NCI-H1930 (cell line): ENCODE measurements around the gene CDC45.

Experiments
- DNase-seq, 2 experiments: peaks; one replicate each; lab custom pipeline; 2025; lab: John Stamatoyannopoulos, UW

Gene CDC45

DNA sequence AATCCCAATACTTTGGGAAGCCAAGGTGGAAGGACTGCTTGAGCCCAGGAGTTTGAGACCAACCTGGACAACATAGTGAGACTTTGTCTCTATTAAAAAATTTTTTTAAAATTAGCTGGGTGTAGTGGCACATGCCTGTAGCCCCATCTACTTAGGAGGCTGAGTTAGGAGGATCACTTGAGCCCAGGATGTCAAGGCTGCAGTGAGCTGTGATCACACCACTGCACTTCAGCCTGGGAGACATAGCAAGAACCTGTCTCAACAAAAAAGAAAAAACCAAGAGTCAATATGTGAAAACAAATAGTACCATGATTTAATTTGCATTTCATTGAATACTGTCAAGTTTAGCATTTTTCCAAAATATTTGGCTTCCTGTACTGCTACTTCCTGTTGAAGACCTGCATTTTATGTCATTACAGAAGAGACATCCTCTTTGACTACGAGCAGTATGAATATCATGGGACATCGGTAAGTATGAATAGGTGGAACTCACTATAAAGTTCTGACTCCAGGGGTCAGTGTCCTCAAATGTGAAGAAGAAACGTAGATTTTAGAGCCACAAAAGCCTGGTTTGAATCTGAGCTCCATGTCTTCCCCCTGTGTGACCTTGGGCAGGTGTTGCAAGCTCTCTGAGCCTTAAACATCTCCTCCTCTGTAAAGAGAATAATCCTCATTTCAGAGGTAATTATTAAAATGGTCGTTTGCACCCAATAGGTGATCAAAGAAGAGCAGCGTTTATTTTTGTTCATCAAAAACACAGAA is 16.0 kb downstream of the CDC45 start:
- DNase-seq = no peak

DNA sequence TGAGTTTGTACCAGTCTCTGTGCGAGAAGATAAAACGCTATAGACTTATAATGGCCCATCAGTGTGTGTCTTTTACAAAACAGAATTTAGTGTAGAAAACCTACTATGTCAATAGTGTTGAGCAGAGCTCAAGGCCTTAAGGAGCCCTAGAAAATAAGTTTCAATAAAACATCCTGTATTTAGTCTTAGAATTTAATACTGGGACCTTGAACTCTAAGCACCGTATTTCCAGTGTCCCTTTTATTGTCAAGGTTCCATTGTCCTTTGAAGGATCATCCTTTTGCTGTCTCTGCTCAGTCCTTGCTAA is 16.6 kb downstream of the CDC45 start:
- DNase-seq = no peak

DNA sequence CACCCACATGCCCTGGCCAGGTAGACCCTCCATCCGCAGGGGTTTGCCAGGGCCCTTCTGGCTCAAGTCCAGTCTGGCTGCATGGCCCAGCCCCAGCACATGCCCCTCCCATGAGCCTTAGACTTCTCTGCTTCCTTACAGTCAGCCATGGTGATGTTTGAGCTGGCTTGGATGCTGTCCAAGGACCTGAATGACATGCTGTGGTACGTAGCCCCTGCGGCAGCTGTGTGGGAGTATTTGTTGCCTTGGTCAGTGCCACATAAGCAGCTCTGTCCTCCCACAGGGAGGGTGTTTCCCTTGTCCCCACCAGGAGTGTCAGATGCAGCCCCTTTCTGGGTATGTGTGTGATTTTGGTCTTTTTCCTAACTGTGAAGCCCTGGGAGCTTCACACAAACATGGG is 17.5 kb downstream of the CDC45 start:
- no peak for DNase-seq

DNA sequence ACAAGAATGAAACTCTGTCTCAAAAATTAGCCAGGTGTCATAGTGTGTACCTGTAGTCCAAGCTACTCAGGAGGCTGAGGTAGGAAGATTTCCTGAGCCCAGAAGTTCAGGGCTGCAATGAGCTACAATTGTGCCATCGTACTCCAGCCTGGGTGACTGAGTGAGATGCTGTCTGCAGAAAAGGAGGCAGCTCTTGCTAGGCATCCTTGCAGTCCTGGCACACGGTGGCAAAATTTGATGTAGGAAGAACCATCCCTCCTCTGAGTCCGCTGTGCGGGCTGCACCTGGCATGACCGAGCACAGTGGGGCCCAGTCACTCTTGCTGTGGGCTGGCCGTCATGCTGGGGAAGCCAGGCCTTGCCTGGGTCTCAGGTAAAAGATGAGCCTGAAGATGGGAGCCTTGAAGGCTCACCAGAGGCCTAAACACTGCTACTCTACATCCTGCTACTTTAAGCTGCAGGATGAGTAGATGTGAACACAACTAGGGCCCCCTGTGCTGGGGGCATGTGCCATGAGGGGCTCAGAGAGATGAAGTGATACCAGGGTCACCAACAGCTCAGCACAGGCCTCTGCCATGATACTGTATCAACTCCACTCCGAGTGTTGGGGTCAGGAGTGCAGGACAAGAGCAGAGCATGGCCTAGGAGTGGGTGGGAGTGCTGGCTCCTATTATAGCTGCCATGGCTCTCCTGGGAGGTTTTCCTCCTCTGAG is 18.6 kb downstream of the CDC45 start:
- no peak for DNase-seq

DNA sequence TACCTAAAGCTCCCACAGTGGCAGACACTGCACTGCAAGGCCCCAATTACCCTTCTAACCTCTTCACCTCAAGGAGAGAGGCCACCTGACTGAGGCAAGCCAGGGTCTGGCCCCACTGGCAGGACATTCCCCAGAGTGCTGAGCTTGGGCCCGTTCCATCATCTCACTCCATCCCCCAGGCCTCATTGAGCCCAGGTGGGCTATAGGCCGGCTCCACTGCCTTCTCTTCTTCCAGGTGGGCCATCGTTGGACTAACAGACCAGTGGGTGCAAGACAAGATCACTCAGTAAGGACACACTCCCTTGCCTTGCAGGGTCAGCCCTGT is 19.1 kb downstream of the CDC45 start:
- DNase-seq = no peak

DNA sequence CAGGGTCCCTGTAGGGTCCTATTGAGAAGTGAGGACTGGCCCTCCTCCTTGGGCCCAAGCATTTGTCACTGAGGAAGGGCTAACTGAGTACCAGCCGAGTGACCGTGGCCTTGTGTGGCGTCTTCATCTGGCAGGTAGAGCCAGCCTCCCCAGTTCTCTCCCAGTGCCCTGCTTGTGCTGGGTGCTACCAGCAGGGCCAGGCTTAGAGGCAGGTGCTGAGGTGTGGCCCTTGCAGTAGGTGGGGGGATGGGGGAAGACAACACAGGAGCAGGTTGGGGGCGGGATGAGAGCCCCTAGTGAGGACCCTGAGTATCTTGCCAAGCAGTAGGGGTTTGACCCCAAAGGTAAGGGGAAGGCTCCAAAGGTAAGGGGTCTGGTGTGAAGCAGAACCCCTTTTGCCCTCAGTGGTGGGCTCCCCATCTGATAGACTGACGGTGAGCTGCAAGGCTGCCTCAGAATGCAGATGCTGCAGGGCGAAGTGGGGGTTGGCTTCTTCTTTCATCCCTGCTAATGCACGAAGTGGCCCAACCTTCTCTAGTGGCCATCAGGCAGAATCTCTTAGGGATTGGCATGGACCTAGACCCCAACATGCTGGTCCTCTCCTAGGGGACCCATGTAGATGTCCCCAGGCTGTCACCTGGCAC is 19.6 kb downstream of the CDC45 start:
- no peak for DNase-seq

DNA sequence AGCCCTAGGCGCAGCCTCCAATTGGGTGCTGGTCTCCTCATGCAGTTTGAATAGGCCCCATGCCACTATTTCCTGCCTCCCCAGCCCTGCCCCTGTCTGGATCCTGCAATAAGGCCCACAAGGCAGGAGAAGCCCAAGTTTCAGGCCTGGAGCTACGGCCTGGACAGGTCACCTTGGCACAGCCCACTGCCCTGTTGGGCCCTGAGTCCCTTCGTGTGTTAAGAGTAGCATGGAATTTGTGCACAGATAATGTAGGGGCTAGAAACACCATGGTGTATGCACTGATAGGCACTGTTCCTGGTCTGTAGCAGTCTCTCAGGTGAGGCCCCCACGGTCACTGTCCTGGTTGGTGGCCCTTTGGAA is 20.1 kb downstream of the CDC45 start:
- DNase-seq = no peak

DNA sequence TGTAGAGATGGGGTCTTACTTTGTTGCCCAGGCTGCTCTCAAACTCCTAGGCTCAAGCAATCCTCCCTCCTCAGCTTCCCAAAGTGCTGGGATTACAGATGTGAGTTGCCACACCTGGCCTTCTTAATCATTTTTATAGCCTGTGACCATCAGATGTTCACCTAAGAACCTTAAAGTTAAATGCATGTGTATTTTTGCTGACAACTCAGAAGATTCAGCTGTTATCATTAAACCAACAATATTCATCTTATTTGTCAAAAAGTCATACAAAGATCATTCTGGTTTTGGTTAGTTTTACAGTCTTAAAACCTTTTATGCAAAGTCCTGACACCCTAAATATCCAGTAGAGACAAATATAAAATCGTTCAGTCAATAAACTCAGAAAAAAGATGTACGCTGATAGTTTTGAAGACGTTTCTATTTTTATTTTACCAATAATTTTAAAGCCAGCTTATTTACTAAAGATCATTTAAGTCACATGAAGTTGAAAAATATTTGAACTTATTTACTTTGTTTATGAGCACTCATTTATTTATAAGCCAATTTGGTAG is 22.3 kb downstream of the CDC45 start:
- no peak for DNase-seq

DNA sequence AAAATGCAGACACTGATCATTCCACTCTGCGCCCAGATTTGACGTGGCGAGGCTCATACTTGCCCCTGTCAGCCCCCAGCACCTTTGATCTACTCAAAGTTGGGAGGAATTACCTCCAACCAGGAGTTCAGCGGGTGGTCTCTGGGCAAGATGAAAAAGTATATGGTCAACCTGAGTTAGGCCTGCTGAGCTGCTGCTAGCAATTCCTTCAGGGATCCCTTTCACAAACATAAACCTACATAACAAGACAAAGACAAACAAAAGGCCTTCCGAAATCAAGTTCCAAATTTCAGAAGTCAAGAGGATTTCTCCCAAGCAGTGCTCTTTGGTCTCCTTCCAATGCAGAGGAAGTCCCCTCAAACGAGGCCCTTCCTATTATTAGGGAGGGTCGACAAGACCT is 23.6 kb downstream of the CDC45 start:
- no peak for DNase-seq

DNA sequence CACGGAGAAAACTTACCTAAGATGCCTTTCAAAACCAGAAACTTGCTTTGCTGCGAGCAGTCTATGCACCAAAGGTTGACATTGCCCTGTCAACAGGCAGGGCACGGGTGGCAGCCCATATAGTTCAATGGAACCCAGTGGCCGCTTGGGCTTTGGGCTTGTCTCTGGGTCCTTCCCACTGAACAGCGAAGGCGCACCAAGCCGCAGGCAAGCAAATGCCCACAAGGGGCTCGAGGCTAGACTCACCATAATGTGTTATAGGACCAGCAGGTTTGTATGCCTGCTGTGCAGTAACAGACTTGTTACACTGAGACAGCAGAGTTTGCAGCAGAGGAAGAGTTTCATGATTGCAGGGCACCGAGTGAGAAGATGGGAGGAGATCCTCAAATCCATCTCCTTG is 24.1 kb downstream of the CDC45 start:
- DNase-seq = no peak

DNA sequence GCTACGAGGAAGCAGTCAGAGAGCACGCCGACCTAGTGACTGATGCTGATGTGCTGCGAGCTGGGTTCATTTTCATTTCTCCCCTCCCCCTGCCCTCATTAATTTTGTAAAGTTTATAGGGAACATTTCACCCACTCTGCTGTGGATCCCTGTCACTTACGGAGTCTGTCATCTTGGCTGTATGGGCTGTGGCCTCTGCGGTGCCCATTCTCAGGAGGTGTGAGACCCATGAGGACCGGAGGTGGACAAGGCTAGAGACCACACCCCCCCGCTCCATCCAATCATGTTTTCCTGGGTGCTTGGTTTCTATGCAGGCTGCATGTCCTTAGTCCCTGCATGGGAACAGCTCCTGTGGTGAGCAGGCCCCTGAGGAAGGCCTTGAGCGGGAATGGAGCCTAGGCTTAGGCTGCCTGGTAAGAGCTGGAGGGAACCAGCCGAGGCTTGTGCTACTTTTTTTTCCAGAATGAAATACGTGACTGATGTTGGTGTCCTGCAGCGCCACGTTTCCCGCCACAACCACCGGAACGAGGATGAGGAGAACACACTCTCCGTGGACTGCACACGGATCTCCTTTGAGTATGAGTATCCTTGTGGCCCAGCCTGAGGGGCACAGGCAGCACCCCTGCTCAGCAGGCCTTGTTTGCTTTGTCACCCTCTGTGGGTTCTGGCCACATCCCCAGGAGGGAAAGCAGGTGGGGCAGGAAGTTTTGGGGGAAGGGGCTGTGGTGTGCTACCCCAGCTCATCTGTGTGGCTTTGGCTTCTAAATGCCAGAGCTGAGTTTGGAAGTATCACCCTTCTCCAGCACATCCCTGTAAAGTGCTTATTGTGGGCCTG is 25.4 kb downstream of the CDC45 start:
- no peak for DNase-seq

DNA sequence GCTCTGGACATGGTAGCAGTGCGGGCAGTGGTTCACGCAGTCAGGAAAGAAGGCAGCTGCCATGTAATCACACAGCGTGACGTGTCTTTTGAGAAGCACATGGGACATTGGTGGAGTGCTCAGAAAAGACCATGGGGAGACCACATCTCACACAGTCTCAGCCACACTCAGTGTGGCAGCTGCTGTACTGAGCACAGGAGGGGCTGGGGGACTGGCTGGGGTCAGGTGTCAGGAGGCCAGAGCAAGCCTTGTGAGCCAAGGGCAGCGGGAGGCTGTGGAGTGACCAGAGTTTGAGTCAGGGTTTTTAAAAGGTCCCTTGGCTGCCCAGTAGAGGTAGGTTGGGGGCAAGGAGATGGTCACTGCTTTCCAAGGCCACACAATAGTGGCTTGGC is 26.0 kb downstream of the CDC45 start:
- no peak for DNase-seq

DNA sequence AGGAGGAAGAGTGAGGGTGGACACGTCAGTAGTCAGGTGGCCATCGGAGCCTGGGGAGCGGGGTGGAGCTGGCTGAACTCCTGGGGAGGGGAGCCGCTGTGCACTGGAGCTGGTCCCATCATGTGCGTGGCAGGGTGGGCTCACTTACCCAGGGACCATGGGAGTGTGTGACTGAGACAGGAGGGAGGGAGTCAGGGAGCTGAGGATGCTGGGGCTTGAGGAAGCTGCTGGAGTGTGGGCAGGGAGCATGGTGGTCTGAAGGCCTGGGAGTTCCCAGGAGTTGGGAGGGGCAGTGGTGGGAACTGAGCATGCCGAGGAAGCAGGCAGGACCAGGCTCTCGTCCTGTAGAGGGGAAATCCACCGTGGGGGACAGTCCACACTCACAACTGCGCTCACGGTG is 26.5 kb downstream of the CDC45 start:
- no peak for DNase-seq

DNA sequence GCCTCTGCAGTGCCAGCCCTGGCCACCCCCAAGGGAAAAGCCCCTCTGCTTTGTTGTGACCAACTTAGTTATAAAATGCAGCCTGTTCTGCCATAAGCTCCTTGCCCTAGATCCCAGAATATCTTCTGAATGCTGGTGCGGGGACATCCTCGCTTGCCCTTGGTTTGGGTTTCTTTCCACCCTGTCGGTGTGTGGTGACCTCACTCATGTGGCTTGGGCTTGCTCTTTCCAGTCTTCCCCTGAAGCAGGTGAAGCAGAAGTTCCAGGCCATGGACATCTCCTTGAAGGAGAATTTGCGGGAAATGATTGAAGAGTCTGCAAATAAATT is 27.8 kb downstream of the CDC45 start:
- DNase-seq = no peak

DNA sequence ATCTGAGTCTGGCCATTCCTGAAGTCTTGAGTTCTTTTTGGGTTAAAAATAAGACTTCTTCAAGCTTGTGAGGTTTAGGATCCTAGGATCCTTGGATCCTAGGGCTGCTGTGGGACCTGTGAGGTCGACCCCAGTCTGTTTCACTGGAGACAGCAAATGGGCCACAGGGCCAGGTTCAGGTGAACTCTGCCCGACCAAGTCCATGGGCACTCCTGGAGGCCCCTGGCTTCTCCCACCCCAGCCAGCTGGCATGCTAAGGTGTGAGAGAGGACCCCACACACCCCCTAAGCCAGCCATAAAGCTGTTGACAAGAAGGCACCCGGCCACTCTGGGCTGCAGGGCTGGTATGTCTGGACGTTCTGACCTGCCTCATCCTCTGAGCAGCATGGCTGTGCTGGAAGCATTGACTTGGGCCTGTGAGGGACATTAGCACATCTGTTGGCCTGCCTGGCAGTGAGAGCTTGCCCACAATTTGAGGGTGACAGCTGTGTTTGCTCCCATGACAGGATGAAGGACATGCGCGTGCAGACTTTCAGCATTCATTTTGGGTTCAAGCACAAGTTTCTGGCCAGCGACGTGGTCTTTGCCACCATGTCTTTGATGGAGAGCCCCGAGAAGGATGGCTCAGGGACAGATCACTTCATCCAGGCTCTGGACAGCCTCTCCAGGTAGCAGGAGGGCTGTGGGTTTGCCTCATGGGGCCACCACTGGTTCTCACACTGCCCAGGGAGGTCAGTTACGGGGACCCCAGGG is 28.5 kb downstream of the CDC45 start:
- no peak for DNase-seq

DNA sequence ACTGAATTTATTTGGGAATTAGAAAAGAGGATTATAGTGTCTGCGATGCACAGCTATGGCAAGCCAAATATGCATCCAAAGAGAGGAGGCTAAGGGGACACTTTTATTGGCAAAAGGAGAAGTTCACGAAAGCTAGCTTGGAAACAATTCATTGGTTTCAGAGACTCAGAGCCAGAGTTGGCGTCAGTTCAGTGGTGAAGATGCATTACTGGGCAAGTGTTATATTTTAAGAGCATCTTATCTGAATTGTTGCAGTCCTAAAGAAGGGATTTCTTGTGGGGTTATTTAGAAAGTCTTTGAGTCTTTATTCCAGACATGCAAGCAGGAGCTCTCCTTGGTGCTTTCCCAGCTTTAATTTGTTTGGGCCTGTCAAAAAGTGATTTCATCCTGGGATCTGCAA is 29.5 kb downstream of the CDC45 start:
- DNase-seq = no peak

DNA sequence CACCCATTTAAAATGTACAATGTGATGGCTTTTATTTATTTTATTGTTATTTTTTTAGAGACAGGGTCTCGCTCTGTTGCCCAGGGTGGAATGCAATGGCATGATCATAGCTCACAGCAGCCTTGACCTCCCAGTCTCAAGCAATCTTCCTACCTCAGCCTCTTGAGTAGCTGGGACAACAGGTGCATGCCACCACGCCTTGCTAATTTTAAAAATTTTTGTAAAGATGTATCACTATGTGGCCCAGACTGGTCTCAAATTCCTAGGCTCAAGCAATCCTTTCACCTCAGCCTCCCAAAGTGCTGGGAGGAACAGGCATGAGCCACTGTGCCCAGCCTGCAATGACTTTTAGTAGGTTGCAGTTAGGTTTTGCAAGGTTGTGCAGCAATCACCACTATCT is 30.2 kb downstream of the CDC45 start:
- DNase-seq = no peak

DNA sequence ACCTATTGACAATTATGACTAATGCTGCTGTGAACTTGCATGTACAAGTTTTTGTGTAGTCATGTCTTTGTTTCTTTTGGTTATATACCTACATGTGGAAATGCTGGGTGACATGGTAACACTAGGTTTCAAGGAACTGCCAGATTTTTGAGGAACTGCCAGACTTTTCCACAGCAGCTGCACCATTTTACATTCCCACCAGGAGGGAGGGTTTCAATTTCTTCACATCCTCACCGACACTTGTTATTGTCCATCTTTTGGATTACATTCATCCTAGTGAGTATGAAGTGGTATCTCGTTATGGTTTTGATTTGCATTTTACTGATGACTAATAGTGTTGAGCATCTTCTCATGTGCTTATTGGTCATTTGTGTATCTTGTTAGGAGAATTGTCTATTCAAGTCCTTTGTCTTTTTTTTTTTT is 31.2 kb downstream of the CDC45 start:
- DNase-seq = no peak

DNA sequence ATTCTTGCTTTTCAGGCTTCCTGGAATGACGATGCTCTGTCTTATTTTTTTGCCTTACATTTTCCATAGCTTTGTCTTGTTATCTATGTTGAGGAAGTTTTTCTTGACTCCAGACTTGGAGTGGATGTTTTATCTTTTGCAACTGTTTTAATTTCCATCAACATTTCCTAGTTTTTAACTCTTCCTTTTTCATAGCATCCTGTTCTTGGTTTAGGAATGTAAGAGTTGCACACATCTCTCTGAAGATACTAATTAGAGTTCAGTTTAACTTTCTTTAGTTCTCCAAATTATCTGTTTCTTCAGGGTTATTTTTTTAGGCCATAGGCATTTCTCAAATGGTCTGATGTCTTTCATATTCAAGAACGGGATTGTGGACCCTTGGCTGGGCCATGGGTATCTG is 34.1 kb downstream of the CDC45 start:
- no peak for DNase-seq

DNA sequence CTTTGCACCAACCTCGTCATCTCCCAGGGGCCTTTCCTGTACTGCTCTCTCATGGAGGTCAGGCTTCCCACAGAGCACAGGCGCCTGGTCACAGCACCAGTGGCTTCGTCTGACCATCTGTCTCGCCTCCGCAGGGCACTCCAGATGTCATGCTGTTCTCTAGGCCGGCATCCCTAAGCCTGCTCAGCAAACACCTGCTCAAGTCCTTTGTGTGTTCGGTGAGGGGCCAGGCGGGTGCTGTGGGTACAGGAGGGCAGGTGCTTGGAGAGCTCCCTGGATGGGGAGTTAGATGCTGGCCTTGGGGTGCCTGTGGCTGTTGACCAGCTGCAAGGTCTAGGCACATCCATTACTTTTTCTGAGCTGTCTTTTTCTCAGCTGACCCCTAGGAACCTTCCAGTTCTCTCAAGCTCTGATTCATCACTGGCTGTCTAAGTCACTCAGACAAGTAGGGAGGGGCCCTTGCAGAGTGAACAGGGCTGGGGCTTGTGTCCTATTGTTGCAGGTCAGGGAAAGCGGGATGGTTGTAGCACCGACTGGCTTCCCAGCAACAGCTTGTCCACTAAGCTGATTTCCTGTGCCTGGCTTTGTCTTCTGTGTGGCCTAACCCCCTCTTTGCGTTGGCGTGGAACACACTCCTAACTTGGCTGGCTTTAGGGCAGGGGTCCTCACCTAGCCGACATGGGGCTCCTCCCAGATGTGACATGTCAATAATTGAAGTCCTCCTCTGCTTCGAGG is 35.3 kb downstream of the CDC45 start:
- no peak for DNase-seq

DNA sequence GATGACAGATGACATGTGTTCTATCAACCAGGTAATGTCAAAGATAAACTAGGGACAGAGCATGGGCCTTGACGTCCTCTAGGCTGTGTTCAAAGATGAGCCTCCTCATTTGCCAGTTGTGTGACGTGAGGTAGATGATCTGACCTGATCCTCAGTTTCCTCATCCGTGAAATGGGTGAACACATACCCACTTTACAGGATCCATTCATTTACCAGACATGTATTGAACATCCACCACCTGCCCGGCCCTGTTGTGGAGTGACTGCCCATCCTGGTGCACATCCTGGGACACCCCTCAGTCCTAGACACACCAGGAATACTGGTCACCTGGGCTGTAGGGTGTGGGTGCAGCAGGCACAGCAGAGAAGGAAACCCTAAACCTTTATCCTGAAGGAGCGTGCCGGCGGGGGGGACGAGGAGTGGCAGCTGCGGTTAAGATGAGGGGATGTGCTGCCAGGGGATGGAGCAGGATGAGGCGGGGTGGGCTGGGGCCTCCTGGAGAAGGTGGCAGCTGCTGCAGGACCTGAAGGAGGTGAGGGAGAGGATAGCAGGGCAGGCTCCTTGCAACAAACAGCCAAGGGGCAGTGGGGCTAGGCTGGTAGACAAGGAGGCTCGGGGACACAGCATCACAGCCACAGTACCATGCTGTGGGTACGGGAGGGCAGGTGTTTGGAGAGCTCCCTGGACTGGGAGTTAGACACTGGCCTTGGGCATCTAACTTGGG is 36.1 kb downstream of the CDC45 start:
- no peak for DNase-seq
